Lung (tissue), 12 donors: ENCODE results near the gene INO80B. TPM values are rescaled to one million over a fixed set of nuclear protein-coding genes. Genes with fewer than 3 reads are reported as not detected.

Experiments used
- ATAC-seq: fragments of 200-7000 bp; cut with Tn5 transposase; one replicate; pipeline ENCODE4 v1.9.1; 2020; ENCODE audit warnings: moderate number of reproducible peaks; ENCODE audit not compliant: insufficient read depth, low FRiP score
- DNase-seq, 3 donors: peaks; one replicate each; pipeline ENCODE4 v3.0.0-alpha.2; 2013 to 2017
- H3K27ac ChIP-seq, 2 donors: one replicate each; pipeline ENCODE4 v1.5.1; 2013; ENCODE audit warnings: mild to moderate bottlenecking in 2 of 2, moderate library complexity in 2 of 2, control low read depth in 1 of 2, inconsistent platforms in 1 of 2, low read depth in 1 of 2, low read length in 1 of 2
- H3K27me3 ChIP-seq, 3 donors: one replicate each; pipeline ENCODE4 v1.5.1; 2013; ENCODE audit warnings: low read length in 2 of 3; ENCODE audit not compliant: control insufficient read depth in 3 of 3, insufficient read depth in 3 of 3
- H3K36me3 ChIP-seq, 4 donors: one replicate each; pipeline ENCODE4 v1.5.1; 2013; ENCODE audit warnings: low read length in 4 of 4, mild to moderate bottlenecking in 1 of 4, moderate library complexity in 1 of 4; ENCODE audit not compliant: control insufficient read depth in 4 of 4, insufficient read depth in 4 of 4
- H3K4me1 ChIP-seq, 5 donors: one replicate each; pipeline ENCODE4 v1.5.1; 2013; ENCODE audit warnings: low read length in 5 of 5, mild to moderate bottlenecking in 2 of 5, moderate library complexity in 1 of 5; ENCODE audit not compliant: control insufficient read depth in 5 of 5, insufficient read depth in 5 of 5
- H3K4me3 ChIP-seq: one replicate; pipeline ENCODE4 v1.5.1; 2013; ENCODE audit warnings: mild to moderate bottlenecking, control low read depth, moderate library complexity
- H3K9ac ChIP-seq, 2 donors: one replicate each; pipeline ENCODE4 v1.5.1; 2013; ENCODE audit warnings: low read length in 2 of 2, control low read depth in 1 of 2; ENCODE audit not compliant: insufficient read depth in 1 of 2
- H3K9me3 ChIP-seq, 4 donors: one replicate each; pipeline ENCODE4 v1.5.1; 2013; ENCODE audit warnings: low read length in 3 of 4, mild to moderate bottlenecking in 1 of 4, moderate library complexity in 1 of 4; ENCODE audit not compliant: control insufficient read depth in 4 of 4, insufficient read depth in 3 of 4
- CTCF ChIP-seq: IDR thresholded peaks from 2 replicates; pipeline ENCODE4 v1.5.1; 2012; ENCODE audit warnings: mild to moderate bottlenecking; ENCODE audit errors: control extremely low read depth, extremely low read depth
- WGBS, 2 donors: extraction: QIAGEN DNeasy Blood & Tissue Kit; methylation state at CpG; one replicate each; pipeline ENCODE4 v1.1.7; 2013; 5-methylcytosine and 5-hydroxymethylcytosine counted together
- polyA plus RNA-seq, 2 donors: library from polyadenylated mRNA; stranded (reverse); fragments of 200-250 nt; gene quantifications; one replicate each; pipeline ENCODE4 v1.2.1, GENCODE V29; 2013
- total RNA-seq, 2 donors: library from RNA; depleted of rRNA in 1 of 2; stranded (reverse); fragments of >200 nt in 1 of 2; gene quantifications; one replicate each; pipeline ENCODE4 v1.2.1, GENCODE V29; 2014 to 2021
- donor health status: control.
- donor health status: control.
- donor health status: Bipolar disorder and iron deficiency.
- donor health status: healthy.
- donor health status: DM: yes; HTN: yes; CAD: no.

INO80B gene
- total and polyA plus RNA-seq, 4 donors = 22.7 to 72.3 (median 36.9) TPM

- Histone ChIP-seq H3K4me3 (no peak overlapping the region), H3K36me3 (peaks cover 0 to 3% (median 0%) of the 10 kb centered on the region in 4 donors), H3K27me3 (no peaks in the 10 kb centered on the region), H3K9me3 (no peaks in the 10 kb centered on the region), H3K27ac (peak overlapping the region in 1 of 2 donors; percentile 66), H3K4me1 (peaks cover 0 to 57% (median 21%) of the 10 kb centered on the region in 5 donors), H3K9ac (peak overlapping the region; percentile 55 to 69)
- TF ChIP-seq CTCF = no peak
- 35 to 41% methylated on average over 3 of the region's 3 CpGs for WGBS, 2 donors
- ATAC-seq (no peak), DNase-seq (no peak)
Observed at GRCh38 chr2:74439373-74439772, 15.5 kb upstream of the INO80B start.

DNA sequence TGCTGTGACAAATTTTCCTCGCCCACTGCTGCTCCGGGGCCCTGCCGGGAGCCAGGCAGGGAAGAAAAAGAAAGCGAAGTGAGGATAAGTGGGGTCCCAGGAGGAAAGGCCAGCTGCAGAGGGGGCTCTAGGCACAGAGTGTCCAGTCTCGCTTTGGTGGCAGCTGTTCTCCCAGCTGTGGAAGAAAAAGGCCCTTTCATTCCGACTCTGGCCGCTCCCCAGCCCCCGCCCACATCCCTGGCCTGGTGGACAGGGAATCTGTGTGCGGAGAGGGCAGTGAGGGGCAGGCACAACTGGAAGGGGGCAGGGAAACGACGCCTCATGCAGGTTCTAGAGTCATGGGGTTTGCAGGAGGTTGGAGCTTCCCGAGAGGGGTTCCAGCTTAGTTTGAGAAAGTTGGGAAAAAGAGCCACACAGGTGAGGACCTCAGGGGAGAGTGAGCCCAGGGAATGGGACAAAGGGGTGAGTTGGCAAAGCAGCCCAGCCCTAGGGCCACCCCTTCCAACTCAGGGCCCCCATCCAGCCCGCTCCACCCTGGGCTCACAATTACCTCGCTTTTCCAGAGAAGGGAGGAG, 15.0 kb upstream of the INO80B start:
- Histone ChIP-seq H3K4me3 (peak overlapping the region; percentile 50), H3K27me3 (no peaks in the 10 kb centered on the region), H3K27ac (peak overlapping the region; percentile 66 to 82), H3K4me1 (peaks cover 0 to 62% (median 21%) of the 10 kb centered on the region in 5 donors), H3K9ac (peak overlapping the region; percentile 55 to 69), H3K36me3 (peaks cover 0 to 3% (median 0%) of the 10 kb centered on the region in 4 donors), H3K9me3 (no peaks in the 10 kb centered on the region)
- 14 to 20% methylated on average over 12 to 14 of the region's 14 CpGs for WGBS, 2 donors
- DNase-seq = peak; percentile 87 to 92 (median 92)
- no peak for ATAC-seq
- TF ChIP-seq CTCF = no peak

GRCh38 chr2:74440378-74441169, 14.3 kb upstream of the INO80B start:
- TF ChIP-seq CTCF = no peak
- WGBS, 2 donors = 16 to 21% methylated on average over 42 to 45 of the region's 45 CpGs
- Histone ChIP-seq H3K27me3 (no peaks in the 10 kb centered on the region), H3K9me3 (no peaks in the 10 kb centered on the region), H3K9ac (peak overlapping the region; percentile 55 to 81), H3K4me1 (peaks cover 0 to 63% (median 21%) of the 10 kb centered on the region in 5 donors), H3K36me3 (peaks cover 0 to 3% (median 0%) of the 10 kb centered on the region in 4 donors), H3K27ac (peak overlapping the region; percentile 82 to 89), H3K4me3 (peak overlapping the region; percentile 50)
- DNase-seq = peak; percentile 96 to 99 (median 98)
- peak; percentile 82 for ATAC-seq
